Bronchial epithelial cell (primary cell): ENCODE measurements around the gene RAD51B. TPM values are rescaled to one million over a fixed set of nuclear protein-coding genes. Genes with fewer than 3 reads are reported as not detected.

Source experiments
- DNase-seq: peaks from one replicate; pipeline ENCODE4 v3.0.0-alpha.2; 2010; ENCODE audit warnings: low read depth
- FAIRE-seq: peaks from 2 replicates; lab custom pipeline; 2011; peaks lifted over from hg19 to GRCh38; lab: Jason Lieb, UNC
- H3K27me3 ChIP-seq: 2 replicates; pipeline ENCODE4 v1.5.1; 2011; ENCODE audit warnings: low read length; ENCODE audit not compliant: control insufficient read depth, insufficient read depth
- H3K36me3 ChIP-seq: 2 replicates; pipeline ENCODE4 v1.5.1; 2011; ENCODE audit warnings: low read length; ENCODE audit not compliant: control insufficient read depth, insufficient read depth
- H3K4me3 ChIP-seq: 2 replicates; pipeline ENCODE4 v1.5.1; 2011; ENCODE audit warnings: mild to moderate bottlenecking, low read depth, low read length, control low read depth
- total RNA-seq: library from RNA; depleted of rRNA; stranded (reverse); fragments of >200 nt; gene quantifications from 2 replicates; pipeline ENCODE4 v1.2.1, GENCODE V29; 2014
- TF ChIP-seq, protein P1 (sequence below): IDR thresholded peaks from 2 replicates; pipeline ENCODE4 v1.5.1; 2011; ENCODE audit warnings: mild to moderate bottlenecking, moderate library complexity, low read length, control low read depth, inconsistent platforms; ENCODE audit not compliant: insufficient read depth, severe bottlenecking

The RAD51B gene
- total RNA-seq, 1 donor from 2014 or later: 12.1 TPM

DNA sequence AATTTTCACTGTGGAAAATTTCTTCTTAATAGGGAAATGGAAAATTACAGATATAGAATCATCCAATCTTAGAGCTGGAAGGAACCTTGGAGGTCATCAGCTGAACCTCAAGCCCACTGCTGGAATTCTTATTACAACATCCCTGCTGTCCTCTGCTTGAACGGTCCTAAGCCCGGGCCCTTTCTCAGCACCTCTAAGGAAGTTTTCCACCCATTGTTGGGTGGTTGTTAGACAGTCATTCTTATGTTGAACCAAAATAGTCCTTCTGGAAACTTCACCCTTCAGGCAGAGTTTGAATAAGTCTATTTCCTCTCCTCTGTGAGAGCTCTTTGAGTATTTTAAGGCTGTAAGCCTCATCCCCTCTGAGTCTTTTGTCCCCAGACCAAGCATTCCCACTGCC is 902.6 kb downstream of the RAD51B start:
- H3K27me3 ChIP-seq: no peaks in the 10 kb centered on the region
- TF ChIP-seq, protein P1, sequence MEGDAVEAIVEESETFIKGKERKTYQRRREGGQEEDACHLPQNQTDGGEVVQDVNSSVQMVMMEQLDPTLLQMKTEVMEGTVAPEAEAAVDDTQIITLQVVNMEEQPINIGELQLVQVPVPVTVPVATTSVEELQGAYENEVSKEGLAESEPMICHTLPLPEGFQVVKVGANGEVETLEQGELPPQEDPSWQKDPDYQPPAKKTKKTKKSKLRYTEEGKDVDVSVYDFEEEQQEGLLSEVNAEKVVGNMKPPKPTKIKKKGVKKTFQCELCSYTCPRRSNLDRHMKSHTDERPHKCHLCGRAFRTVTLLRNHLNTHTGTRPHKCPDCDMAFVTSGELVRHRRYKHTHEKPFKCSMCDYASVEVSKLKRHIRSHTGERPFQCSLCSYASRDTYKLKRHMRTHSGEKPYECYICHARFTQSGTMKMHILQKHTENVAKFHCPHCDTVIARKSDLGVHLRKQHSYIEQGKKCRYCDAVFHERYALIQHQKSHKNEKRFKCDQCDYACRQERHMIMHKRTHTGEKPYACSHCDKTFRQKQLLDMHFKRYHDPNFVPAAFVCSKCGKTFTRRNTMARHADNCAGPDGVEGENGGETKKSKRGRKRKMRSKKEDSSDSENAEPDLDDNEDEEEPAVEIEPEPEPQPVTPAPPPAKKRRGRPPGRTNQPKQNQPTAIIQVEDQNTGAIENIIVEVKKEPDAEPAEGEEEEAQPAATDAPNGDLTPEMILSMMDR: no peak
- no peaks in the 10 kb centered on the region for H3K36me3 ChIP-seq
- no peak for DNase-seq
- H3K4me3 ChIP-seq: no peak overlapping the region
- no peak for FAIRE-seq

DNA sequence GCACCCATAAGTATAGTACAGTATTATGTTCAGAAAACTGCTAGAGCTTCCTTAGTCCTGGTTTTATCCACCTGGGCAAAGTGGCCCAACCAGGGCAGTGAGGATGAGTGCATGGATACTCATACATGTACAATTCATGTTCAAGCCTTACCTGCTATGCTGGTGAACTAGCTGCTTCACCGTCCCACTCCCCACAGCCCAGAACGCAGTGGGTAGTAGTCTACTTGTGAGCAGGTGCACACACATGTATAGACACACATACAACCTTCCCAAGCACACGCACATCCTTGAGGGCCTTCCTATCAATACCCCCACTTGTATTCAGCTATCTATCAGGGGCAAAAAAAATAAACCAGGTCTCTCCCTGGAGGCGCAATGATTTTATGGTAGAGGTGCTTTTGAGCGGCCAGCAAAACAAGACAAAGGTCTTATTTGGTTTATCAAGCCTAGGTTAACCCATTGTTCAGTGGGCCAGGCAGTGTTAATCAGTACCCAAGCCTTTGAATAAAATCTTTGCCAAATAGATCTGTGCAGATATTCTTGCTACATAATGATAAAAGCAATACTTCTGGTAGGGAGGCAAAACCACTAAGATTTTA is 903.5 kb downstream of the RAD51B start:
- FAIRE-seq (no peak), DNase-seq (no peak)
- no peak overlapping the region for H3K4me3 ChIP-seq
- no peaks in the 10 kb centered on the region for H3K36me3 ChIP-seq
- TF ChIP-seq, protein P1: no peak
- no peaks in the 10 kb centered on the region for H3K27me3 ChIP-seq

DNA sequence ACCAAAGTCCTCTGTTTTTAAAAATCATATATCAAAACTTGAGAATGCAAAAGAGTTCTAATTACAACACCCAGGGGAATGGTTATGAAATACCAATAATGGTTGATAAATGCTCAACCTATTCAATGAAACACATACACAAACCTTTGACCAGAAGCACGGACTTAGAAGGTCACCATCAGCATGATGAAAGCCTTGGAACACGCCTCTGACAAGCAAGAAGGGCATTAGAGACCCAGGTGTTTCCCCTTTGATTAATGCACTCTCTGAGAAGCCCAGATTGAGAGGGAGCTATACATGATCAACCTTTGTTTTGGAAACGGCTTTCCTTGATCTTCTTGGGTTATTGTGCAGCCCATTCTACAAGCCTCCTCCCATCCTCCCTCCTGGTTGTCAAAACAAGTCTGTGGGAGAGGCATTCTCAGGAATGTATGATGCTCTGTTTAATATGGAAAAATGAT is 904.3 kb downstream of the RAD51B start:
- TF ChIP-seq, protein P1: no peak
- Histone ChIP-seq H3K4me3 (no peak overlapping the region), H3K27me3 (no peaks in the 10 kb centered on the region), H3K36me3 (no peaks in the 10 kb centered on the region)
- DNase-seq (no peak), FAIRE-seq (no peak)

DNA sequence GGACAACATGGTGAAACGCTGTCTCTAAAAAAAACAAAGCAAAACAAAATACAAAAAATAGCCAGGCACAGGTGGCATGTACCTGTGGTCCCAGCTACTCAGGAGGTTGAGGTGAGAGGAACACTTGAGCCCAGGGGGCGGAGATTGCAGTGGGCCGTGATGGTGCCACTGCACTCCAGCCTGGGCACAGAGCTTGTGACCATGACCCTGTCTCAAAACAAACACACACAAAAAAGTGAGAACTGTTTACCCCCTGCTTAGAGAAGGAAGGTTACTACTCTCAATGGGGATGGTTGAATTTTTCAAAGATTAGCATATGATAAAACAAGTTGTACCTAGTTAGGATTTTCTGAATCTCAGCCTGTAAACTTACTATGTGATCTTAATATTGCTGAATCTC is 905.3 kb downstream of the RAD51B start:
- H3K36me3 ChIP-seq: no peaks in the 10 kb centered on the region
- TF ChIP-seq, protein P1: no peak
- H3K4me3 ChIP-seq: no peak overlapping the region
- DNase-seq: no peak
- no peak for FAIRE-seq
- H3K27me3 ChIP-seq: no peaks in the 10 kb centered on the region

DNA sequence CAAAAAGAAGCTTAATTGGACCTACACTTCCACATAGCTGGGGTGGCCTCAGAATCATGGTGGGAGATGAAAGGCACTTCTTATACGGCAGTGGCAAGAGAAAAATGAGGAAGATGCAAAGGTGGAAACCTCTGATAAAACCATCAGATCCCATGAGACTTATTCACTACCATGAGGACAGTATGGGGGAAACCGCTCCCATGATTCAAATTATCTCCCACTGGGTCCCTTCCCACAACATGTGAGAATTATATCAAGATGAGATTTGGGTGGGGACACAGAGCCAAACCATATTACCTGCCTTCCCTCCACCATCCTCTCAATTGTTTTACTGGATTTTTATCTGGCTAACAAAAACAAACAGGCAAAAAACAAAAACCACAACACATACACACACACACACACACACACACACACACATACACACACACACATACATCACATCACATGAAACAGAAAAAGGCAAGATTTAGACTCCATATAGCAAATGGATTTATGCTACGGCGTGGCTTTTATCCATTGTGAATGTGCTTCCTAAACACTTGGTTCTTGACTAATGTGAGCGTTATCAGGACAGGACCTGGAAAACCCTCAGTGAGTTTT is 906.6 kb downstream of the RAD51B start:
- H3K4me3 ChIP-seq: no peak overlapping the region
- no peak for DNase-seq
- no peak for FAIRE-seq
- no peaks in the 10 kb centered on the region for H3K36me3 ChIP-seq
- H3K27me3 ChIP-seq: no peaks in the 10 kb centered on the region
- TF ChIP-seq, protein P1: no peak
